GM12878 (cell line): ENCODE data around the gene GIMAP1. TPM values are rescaled to one million over a fixed set of nuclear protein-coding genes. Genes with fewer than 3 reads are reported as not detected.

Experiments used
- ATAC-seq: fragments of 200-7000 bp; cut with Tn5 transposase; 3 replicates; pipeline ENCODE4 v1.9.1; 2020; ENCODE audit warnings: mild to moderate bottlenecking, moderate library complexity
- BruUV-seq: library from RNA; stranded (reverse); fragments of 400-500 nt; replicated peaks from 2 replicates; lab custom pipeline; 2021; lab: Mats Ljungman, UMichigan
- CTCF ChIA-PET: fragments of 300-600 bp; sonication (Branson Sonifier 250); formaldehyde crosslinking; extraction: SDS; loops from one replicate; lab custom pipeline; 2021; ENCODE audit warnings: inconsistent platforms; lab: Yijun Ruan, JAX
- POLR2A ChIA-PET: fragments of 350-600 bp; formaldehyde crosslinking; extraction: SDS; loops from one replicate; lab custom pipeline; 2021; ENCODE audit warnings: inconsistent platforms; lab: Charles Lee
- RAD21 ChIA-PET: fragments of 300-600 bp; sonication (Branson Sonifier 250); formaldehyde crosslinking; loops from one replicate; lab custom pipeline; 2023; ENCODE audit warnings: antibody characterized with exemption; ENCODE audit not compliant: unreplicated experiment; lab: Charles Lee
- SMC1A ChIA-PET: fragments of 300-600 bp; sonication (Branson Sonifier 250); formaldehyde crosslinking; loops from one replicate; lab custom pipeline; 2023; ENCODE audit not compliant: unreplicated experiment, uncharacterized antibody; lab: Charles Lee
- DNase-seq: peaks from one replicate; pipeline ENCODE4 v3.0.0-alpha.2; 2011; ENCODE audit warnings: low read depth, low spot score
- FAIRE-seq: peaks from 3 replicates; lab custom pipeline; 2011; peaks lifted over from hg19 to GRCh38; lab: Jason Lieb, UNC
- H2AFZ ChIP-seq: 2 replicates; pipeline ENCODE4 v1.6.0; 2011; ENCODE audit warnings: low read depth, low read length, control low read depth; ENCODE audit not compliant: control insufficient read depth
- H3K27ac ChIP-seq: 2 replicates; pipeline ENCODE4 v1.5.1; 2011; ENCODE audit warnings: control low read depth; ENCODE audit not compliant: control insufficient read depth, insufficient read depth
- H3K27me3 ChIP-seq, 2 experiments: replicated peaks in 1 of 2; 2 replicates each; pipeline versions ENCODE4 v1.6.0 to v1.6.1; 2011; ENCODE audit warnings: low read length in 1 of 2; ENCODE audit not compliant: control insufficient read depth in 2 of 2, insufficient read depth in 2 of 2
- H3K36me3 ChIP-seq, 2 experiments: 2 replicates each; pipeline ENCODE4 v1.5.1; 2011; ENCODE audit warnings: low read length in 1 of 2; ENCODE audit not compliant: control insufficient read depth in 2 of 2, insufficient read depth in 2 of 2
- H3K4me1 ChIP-seq: 2 replicates; pipeline ENCODE4 v1.6.1; 2011; ENCODE audit warnings: mild to moderate bottlenecking, low read length, moderate library complexity, mixed read lengths; ENCODE audit not compliant: control insufficient read depth, insufficient read depth
- H3K4me2 ChIP-seq: 2 replicates; pipeline ENCODE4 v1.6.0; 2011; ENCODE audit warnings: control low read depth; ENCODE audit not compliant: control insufficient read depth, insufficient read depth
- H3K4me3 ChIP-seq: fragments of 200-600 bp; sonication (generic); 2 replicates; pipeline ENCODE4 v1.5.1; 2016
- H3K79me2 ChIP-seq: 2 replicates; pipeline ENCODE4 v1.6.0; 2011; ENCODE audit warnings: low read length; ENCODE audit not compliant: control insufficient read depth, insufficient read depth
- H3K9ac ChIP-seq: 2 replicates; pipeline ENCODE4 v1.8.0; 2011; ENCODE audit warnings: low read length, control low read depth, mixed read lengths; ENCODE audit not compliant: control insufficient read depth, insufficient read depth
- H3K9me3 ChIP-seq: replicated peaks from 3 replicates; pipeline ENCODE4 v1.5.1; 2011; ENCODE audit warnings: mild to moderate bottlenecking, low read length; ENCODE audit not compliant: control insufficient read depth, insufficient read depth
- H4K20me1 ChIP-seq: 2 replicates; pipeline ENCODE4 v1.6.0; 2011; ENCODE audit not compliant: control insufficient read depth, insufficient read depth
- BCL11A ChIP-seq: IDR thresholded peaks from 2 replicates; pipeline ENCODE4 v1.6.1; 2011; ENCODE audit warnings: low read depth, low read length
- EP300 ChIP-seq, 2 experiments: fragments of 150-350 bp in 1 of 2; IDR thresholded peaks; 2 replicates each; pipeline ENCODE4 v1.6.1; 2011 to 2012; ENCODE audit warnings: low read depth in 2 of 2, low read length in 2 of 2, borderline replicate concordance in 1 of 2, improper control_type of control experiment in 1 of 2, inconsistent platforms in 1 of 2; ENCODE audit not compliant: control insufficient read depth in 1 of 2
- HDAC2 ChIP-seq: fragments of 200-600 bp; sonication (generic); IDR thresholded peaks from 2 replicates; pipeline ENCODE4 v1.6.1; 2017
- HDAC6 ChIP-seq: fragments of 200-600 bp; sonication (generic); IDR thresholded peaks from one replicate; pipeline ENCODE4 v1.8.0; 2017; ENCODE audit warnings: antibody characterized with exemption; ENCODE audit not compliant: unreplicated experiment
- MEF2B ChIP-seq: fragments of 450-650 bp; IDR thresholded peaks from 2 replicates; pipeline ENCODE4 v1.6.1; 2018; ENCODE audit warnings: mild to moderate bottlenecking, moderate library complexity; ENCODE audit not compliant: partially characterized antibody, poor library complexity, severe bottlenecking
- POLR2AphosphoS2 ChIP-seq: IDR thresholded peaks from 2 replicates; pipeline ENCODE4 v1.6.1; 2011; ENCODE audit warnings: low read depth, mild to moderate bottlenecking, low read length, improper control_type of control experiment, moderate library complexity
- SKIL ChIP-seq: fragments of 450-650 bp; IDR thresholded peaks from 2 replicates; pipeline ENCODE4 v1.6.1; 2017; ENCODE audit warnings: mild to moderate bottlenecking, low read depth, inconsistent platforms; ENCODE audit not compliant: poor library complexity, severe bottlenecking
- TAF1 ChIP-seq: IDR thresholded peaks from 2 replicates; pipeline ENCODE4 v1.6.1; 2011; ENCODE audit warnings: mild to moderate bottlenecking, low read depth, low read length, borderline replicate concordance
- YY1 ChIP-seq: IDR thresholded peaks from 2 replicates; pipeline ENCODE4 v1.6.1; 2011; ENCODE audit warnings: low read depth, mild to moderate bottlenecking, low read length
- ZNF622 ChIP-seq: fragments of 450-650 bp; IDR thresholded peaks from 2 replicates; pipeline ENCODE4 v1.6.1; 2017; ENCODE audit warnings: mild to moderate bottlenecking, inconsistent platforms
- WGBS: methylation state at CpG from one replicate; pipeline ENCODE4 v1.1.6; 2016; ENCODE audit warnings: low lambda C conversion rate; ENCODE audit not compliant: insufficient replicate concordance, insufficient coverage; ENCODE audit errors: missing lambda C conversion rate; 5-methylcytosine and 5-hydroxymethylcytosine counted together
- in situ Hi-C: fragments of 300-500 bp; cut with MboI; formaldehyde crosslinking; loops from 9 replicates; pipeline ENCODE4 v1.14.3; 2018; ENCODE audit warnings: mixed read lengths
- intact Hi-C: fragments of 100-400 bp; cut with micrococcal nuclease; formaldehyde crosslinking; loops from one replicate; pipeline ENCODE4 v1.14.2; 2022; ENCODE audit not compliant: unreplicated experiment
- polyA plus RNA-seq, 11 experiments: library from polyadenylated mRNA; depleted of rRNA in 4 of 11; unstranded in 6 of 11; stranded (reverse) in 5 of 11; fragments of >200 nt; fragmentation: Nextera tagmentation in 4 of 11; fragmentation: Illumina TruSeq in 1 of 11; extraction: Ambion mirVana in 4 of 11; extraction: Trizol in 1 of 11; gene quantifications; 1 replicate in 1 of 11; 2 replicates in 10 of 11; pipeline versions ENCODE4 v1.2.1 to v1.2.3, GENCODE V29; 2011 to 2016; ENCODE audit warnings: inconsistent platforms in 2 of 11, missing spikeins in 2 of 11, low read depth in 1 of 11
- total RNA-seq, 4 experiments: library from RNA; depleted of rRNA in 3 of 4; stranded (reverse); fragments of >200 nt in 3 of 4; fragmentation: Illumina TruSeq in 1 of 4; extraction: Trizol in 1 of 4; gene quantifications; 2 replicates each; pipeline versions ENCODE4 v1.2.1 to v1.2.3, GENCODE V29; 2013 to 2021
- TF ChIP-seq, protein P1 (sequence below): fragments of 450-650 bp; IDR thresholded peaks from 2 replicates; pipeline ENCODE4 v1.6.1; 2016; ENCODE audit warnings: mild to moderate bottlenecking

GIMAP1 gene
- total and polyA plus RNA-seq, 10 of the 15 experiments (the other 5 are each of a cell fraction or from before 2014, with no cell fraction given), result 0.16 to 1.9 (median 1.1) TPM

GRCh38 chr7:150755473-150756099 is 39.2 kb downstream of the GIMAP1 start (continued):
- TF ChIP-seq TAF1, result no peak
- TF ChIP-seq BCL11A, result peak; percentile 70; the same call in 1 of the 2 replicates
- TF ChIP-seq EP300 (IDR thresholded peaks at IDR 0.05; ENCODE audit: borderline replicate concordance in 1 of 2, control insufficient read depth in 1 of 2, low read depth in 2 of 2, low read length in 2 of 2), result peak in 1 of 2 experiments; percentile 22; a peak in 1 of 4 replicates

- peaks cover 28% of the 10 kb centered on the region for H3K4me1 ChIP-seq
- RAD21 ChIA-PET, result interaction anchor here (0.6 to 4.7 kb wide), 17 partner anchors 9 to 323 kb away, joined by 3 to 75 read pairs (median 6); partner anchors contain the start of genes GIMAP1, GIMAP2 and GIMAP8
- SMC1A ChIA-PET, result interaction anchor here (0.8 to 5.1 kb wide), 17 partner anchors 11 to 407 kb away, joined by 3 to 115 read pairs (median 7); partner anchors contain the start of genes GIMAP2, GIMAP6 and GIMAP8
- H3K9me3 ChIP-seq, result no peaks in the 10 kb centered on the region
- H3K9ac ChIP-seq, result no peak overlapping the region
- POLR2A ChIA-PET, result interaction anchor here (1.0 to 1.1 kb wide), 2 partner anchors 305 to 307 kb away, joined by 3 to 5 read pairs; no protein-coding TSS in a partner anchor
- 83% methylated on average over 3 of the region's 3 CpGs for WGBS
- TF ChIP-seq MEF2B, result no peak
- TF ChIP-seq SKIL, result no peak
- TF ChIP-seq, protein P1, sequence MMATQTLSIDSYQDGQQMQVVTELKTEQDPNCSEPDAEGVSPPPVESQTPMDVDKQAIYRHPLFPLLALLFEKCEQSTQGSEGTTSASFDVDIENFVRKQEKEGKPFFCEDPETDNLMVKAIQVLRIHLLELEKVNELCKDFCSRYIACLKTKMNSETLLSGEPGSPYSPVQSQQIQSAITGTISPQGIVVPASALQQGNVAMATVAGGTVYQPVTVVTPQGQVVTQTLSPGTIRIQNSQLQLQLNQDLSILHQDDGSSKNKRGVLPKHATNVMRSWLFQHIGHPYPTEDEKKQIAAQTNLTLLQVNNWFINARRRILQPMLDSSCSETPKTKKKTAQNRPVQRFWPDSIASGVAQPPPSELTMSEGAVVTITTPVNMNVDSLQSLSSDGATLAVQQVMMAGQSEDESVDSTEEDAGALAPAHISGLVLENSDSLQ, result no peak
- no peak for TF ChIP-seq HDAC6
- no peak for TF ChIP-seq ZNF622
- no peak for TF ChIP-seq HDAC2
- TF ChIP-seq YY1, result no peak
- TF ChIP-seq POLR2AphosphoS2, result no peak
- H3K36me3 ChIP-seq, result no peaks in the 10 kb centered on the region
- BruUV-seq, result no TSS peak
- CTCF ChIA-PET, result interaction anchor here (0.6 to 4.8 kb wide), 19 partner anchors 17 to 323 kb away, joined by 3 to 112 read pairs (median 4); partner anchors contain the start of genes GIMAP2, GIMAP4, GIMAP6 and GIMAP8
- no peaks in the 10 kb centered on the region for H3K27me3 ChIP-seq
- H3K79me2 ChIP-seq, result no peaks in the 10 kb centered on the region
- H3K27ac ChIP-seq, result 0 out of 2 replicates have a peak overlapping the region, but pooled peaks have one; percentile 57
- intact Hi-C loops (loop anchor here (2.0 kb wide), 1 partner anchor 469 kb away; no protein-coding TSS in a partner anchor), in situ Hi-C loops (no loop called here)
- H3K4me2 ChIP-seq, result no peak overlapping the region
- no peak for DNase-seq
- H2AFZ ChIP-seq, result no peak overlapping the region
- no peaks in the 10 kb centered on the region for H4K20me1 ChIP-seq
- ATAC-seq, result no peak
- FAIRE-seq, result no peak
- H3K4me3 ChIP-seq, result no peak overlapping the region
Measured at GRCh38 chr7:150756166-150756565, 39.8 kb downstream of the GIMAP1 start.
